Fibroblast of pulmonary artery (primary cell): ENCODE measurements around the gene DKK2.

Experiments
- DNase-seq: peaks from one replicate; pipeline ENCODE4 v3.0.0-alpha.2; 2010; ENCODE audit warnings: low read depth
- H3K4me3 ChIP-seq: replicated peaks from 2 replicates; pipeline ENCODE4 v1.5.1; 2011; ENCODE audit warnings: low read depth, mild to moderate bottlenecking, control low read depth, low read length, moderate library complexity
- CTCF ChIP-seq: IDR thresholded peaks from 2 replicates; pipeline ENCODE4 v1.5.1; 2011; ENCODE audit warnings: mild to moderate bottlenecking, control low read depth, low read length, inconsistent platforms; ENCODE audit errors: missing control alignments

Gene DKK2

GRCh38 chr4:107066621-107067020 is 30.5 kb upstream of the DKK2 start:
- no peak for DNase-seq
- TF ChIP-seq CTCF = no peak
- H3K4me3 ChIP-seq = no peak overlapping the region

GRCh38 chr4:107065201-107065600 is 29.1 kb upstream of the DKK2 start:
- H3K4me3 ChIP-seq = no peak overlapping the region
- no peak for TF ChIP-seq CTCF
- DNase-seq = no peak

- H3K4me3 ChIP-seq = no peak overlapping the region
- no peak for DNase-seq
- no peak for TF ChIP-seq CTCF
These were observed 24.3 kb upstream of the DKK2 start for GRCh38 chr4:107060388-107060787.

- no peak overlapping the region for H3K4me3 ChIP-seq
- TF ChIP-seq CTCF = no peak
- DNase-seq = no peak
These were observed 22.7 kb upstream of the DKK2 start for GRCh38 chr4:107058828-107059227.

GRCh38 chr4:107050525-107051135 is 14.5 kb upstream of the DKK2 start:
- no peak overlapping the region for H3K4me3 ChIP-seq
- peak; percentile 82 for TF ChIP-seq CTCF
- no peak for DNase-seq

GRCh38 chr4:107046261-107046660 is 10.1 kb upstream of the DKK2 start:
- no peak overlapping the region for H3K4me3 ChIP-seq
- no peak for TF ChIP-seq CTCF
- DNase-seq = no peak

GRCh38 chr4:107044170-107044569 is 8.1 kb upstream of the DKK2 start:
- TF ChIP-seq CTCF = peak; percentile 22
- H3K4me3 ChIP-seq = no peak overlapping the region
- no peak for DNase-seq
